UCSD-AML1 (cell line): ENCODE measurements around the gene ERGIC1.
A peak's percentile ranks its signal among the peaks of the same experiment; 100 is the strongest.

ENCODE experiments used
- DNase-seq: peaks from one replicate; lab custom pipeline; 2025; ENCODE audit not compliant: unreplicated experiment; lab: John Stamatoyannopoulos, UW

ERGIC1 gene

DNA sequence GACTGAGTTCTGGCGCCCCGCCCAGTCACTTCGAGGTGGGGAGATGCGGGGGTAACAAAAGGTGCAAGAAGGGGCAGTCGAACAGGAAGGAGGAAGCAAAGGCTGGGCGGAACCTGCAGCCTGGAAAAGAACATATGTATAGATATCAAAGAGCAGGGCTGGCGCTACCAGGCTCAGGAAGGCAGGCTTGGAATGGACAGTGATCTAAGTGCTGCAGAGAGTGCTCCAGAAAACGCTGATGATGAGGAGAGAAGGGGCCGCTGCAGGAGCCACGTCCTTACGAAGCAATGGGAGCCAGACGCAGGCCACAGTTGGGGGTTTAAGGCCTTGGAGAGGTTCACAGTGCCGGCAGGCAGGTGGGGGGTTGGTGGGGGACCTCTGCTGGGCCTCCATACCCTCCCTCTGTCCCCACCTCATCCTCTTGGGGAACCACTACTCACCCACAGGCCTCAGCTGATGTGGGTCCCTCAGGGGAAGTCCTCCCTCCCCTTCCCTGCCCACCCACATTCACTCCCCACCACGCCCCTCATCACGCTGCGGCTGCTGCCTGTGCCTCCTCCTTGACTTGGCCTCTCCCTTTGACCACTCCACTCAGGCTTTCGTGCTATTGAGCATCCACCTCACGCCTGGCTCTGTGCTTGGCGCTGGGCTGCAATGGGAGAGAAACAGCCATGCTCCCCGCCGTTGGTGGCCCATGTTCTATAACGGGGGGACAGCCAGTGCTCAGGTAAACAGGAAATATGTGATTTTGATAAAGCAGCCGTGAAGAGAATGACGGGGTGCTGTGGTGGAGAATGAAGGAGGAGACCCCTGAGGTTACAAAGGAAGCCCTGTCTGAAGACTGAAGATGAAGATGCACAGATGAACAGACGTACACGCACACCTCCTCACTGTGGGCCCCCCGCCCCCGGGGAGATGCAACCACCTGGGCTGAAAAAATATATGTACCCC, 84.6 kb downstream of the ERGIC1 start:
- no peak for DNase-seq

DNA sequence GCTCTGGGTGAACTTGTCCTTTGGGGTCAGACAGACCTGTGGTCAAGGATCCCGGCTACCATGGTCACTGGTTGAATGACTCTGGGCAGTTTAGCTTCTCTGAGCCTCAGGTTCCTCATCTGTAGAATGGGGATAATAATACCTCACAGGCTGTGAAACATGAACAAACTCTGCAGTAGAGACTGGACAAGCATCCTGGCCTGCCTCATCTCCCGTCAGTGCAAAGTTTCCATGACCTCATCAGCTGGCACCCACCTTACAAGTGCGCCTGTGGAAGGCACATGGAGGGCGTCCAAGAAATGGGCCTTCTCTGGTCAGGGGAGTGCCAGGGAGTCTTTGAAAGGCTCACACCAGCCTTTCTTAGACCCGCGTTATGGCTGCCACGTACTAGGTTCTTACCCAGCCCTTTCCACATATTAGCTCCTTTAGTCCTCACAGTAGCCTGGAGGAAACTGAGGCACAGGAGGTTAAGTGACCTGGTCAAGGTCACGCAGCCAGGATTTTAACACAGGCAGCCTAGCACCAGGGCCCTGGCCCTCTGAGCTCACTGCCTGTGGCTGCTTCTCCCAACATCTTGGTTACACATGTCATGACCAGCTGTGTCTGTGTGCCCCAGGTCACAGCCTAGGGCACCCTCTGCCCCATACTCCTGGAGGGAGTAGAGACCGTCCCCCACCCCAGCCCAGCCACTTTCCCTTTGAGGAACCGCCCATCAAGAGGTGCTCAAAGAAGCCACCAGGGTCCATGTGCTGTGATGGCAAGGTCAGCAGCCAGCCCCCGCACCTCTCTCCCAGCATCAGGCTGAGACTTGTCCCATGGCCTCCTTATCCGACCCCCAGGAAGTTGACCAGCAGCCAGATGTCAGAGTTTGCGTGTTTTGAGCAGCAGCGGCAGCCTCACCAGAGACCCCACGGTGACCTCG, 85.7 kb downstream of the ERGIC1 start:
- no peak for DNase-seq

DNA sequence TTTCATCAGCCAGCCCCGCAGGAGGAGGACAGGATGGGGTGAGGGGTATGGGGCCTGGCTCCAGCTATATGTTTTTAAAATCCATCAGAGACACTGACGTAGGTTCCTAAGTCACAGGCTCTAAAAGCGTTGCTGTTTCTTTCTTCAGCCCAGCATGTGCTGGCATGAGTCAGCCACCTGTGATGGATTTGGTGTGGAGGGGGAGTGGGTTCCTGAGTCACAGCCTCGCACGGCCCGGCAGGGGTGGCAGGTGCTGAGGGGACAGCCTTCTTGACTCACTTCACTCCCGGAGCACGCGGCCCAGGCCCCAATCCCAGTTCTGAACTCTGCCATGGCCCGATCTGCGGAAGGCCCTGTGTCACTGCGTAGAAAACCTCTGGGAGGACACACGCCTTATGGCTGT, 86.4 kb downstream of the ERGIC1 start:
- no peak for DNase-seq

DNA sequence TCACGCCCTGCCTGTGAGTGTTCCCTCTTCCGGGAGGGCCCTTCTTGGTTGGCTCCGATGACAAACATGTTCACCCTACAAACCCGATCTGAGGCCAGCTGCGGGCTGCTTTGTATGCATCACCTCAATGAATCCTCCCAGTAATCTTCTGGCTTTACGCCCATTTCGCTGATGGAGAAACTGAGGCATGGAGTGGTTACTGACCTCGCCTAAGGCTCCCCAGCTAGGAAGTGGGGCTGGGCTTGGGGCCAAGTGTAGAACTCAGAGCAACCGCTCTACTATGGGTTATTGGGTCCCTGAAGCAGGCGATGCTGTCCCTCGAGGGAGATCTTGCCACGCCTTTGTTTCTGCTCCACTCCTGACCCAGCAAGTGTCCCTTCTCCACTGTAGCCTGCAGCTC, 86.9 kb downstream of the ERGIC1 start:
- no peak for DNase-seq

DNA sequence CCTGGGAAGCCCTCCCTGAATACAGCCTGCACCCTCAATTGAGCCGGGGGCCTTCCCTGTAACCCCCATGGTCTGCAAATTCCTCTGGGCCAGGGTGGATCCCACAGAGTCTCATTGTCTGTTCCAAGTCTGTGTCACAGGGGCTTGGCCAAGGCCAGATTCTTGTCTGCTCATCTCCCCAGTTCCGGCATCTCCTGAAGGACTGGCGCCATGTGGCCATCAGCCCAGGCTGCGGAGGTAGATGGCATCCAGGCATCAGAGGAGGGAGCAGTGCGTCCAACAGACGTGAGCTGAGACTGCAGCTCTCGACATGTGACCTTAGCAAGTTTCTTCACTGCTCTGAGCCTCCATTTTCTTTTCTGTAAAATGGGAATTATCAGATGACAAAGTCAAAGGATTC, 87.9 kb downstream of the ERGIC1 start:
- DNase-seq = no peak

DNA sequence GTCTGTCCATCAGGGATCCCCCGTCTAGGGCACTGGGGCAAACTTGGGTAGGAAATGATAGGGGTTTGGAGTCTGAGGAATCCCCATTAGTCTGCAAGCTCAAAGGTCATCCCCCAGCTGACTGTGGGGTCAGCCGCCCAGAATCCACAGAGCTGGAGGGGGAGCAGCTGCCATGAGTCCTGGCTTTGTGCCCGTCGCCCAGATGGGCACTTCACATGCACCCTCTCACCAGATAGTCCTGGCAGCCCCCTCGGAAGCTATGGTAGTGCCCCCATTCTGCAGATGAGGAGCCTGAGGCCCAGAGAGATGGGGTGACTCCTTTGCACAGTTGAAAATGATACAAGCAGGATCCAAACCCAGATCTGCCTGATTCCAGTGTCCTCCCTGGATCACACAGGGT, 89.5 kb downstream of the ERGIC1 start:
- DNase-seq = no peak

DNA sequence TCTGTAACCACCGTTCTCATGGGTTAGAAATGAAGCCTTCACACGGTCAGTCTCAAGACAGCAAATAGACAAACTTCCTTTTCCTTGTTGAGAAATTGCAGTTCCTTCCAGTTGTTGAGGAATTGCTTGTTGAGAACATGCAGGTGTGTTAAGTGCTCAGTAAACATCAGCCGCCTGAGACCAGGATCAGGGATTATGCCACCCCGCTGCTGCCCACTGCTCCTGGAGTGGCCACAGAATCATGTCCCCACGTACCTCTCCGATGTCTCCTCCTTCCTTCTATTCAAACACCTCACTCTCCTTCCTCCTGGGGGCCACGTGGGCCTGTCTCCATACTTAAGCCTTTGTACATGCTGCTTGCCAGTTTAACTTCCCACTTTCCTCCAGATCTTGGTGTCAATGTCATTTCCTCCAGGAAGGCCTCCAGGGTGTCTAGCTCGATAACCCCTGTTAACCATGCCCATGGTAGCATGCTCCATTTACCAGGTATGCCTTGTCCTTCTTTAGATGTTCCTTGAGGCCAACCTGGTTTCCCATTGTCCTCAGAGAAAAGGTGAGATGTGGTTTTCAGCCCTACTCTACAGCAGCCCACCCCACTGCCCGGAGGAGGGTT, 91.4 kb downstream of the ERGIC1 start:
- no peak for DNase-seq

DNA sequence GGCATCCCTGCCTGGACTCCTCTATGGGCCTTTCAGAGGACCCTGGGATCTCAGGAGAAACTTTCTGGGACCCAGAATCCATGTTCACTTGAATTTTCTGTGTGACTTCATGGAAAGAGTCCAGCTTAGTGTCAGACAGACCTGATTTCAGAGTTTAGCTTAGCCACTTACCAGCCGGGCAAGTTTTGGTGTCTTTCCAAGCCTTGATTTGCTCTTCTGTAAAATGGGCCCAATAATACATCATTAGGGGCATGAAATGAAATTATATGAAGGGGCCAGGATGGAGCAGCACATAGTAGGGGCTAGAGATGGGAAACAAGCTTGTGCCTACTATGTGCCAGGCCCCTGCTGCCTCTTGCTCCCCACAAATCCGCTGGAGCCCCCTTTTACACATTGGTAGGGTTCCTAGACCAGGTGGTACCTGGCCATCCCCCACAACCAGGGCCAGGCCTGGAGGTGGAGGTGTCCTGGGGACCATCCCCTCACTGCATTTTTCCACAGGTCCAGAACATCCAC, 92.0 kb downstream of the ERGIC1 start:
- DNase-seq = no peak

DNA sequence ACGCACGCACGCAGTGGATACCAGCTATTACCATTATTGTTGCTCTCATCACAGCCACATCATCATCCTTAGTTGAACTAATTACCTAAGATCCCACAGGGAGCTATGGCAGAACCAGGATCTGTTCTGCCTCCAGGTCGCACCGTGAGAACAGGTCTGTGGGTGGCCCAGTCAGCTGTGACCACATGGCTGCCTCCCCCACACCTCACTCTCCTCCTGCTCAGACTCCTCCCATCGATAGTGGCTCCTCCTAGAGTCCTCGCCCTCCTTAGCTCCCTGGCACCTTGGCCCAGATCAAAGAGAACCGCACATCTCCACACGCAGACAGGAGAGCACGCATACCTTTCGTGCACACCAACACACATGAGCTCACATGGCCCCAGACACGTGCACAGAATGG, 92.7 kb downstream of the ERGIC1 start:
- no peak for DNase-seq

DNA sequence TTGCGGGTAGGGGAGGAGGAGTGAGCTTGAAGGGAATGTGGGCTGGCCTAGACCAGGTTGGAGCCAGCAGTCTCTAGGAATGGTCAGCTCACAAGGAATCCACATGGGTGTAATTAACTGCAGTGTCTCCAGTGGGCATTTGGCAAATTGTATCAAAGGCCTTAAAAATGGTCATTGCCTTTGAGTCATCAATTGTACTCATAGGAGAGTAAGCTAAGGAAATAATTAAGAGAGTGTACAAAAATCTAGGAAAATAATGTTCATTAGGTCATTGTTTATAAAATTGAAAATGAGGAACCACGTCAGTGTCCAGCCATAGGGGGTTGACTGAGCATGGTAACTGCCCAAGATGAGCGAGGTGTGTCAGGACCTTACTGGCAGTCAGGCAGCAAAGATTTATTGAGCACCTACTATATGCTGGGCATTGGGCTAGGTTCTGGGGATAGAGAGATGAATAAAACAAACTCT, 95.4 kb downstream of the ERGIC1 start:
- no peak for DNase-seq

DNA sequence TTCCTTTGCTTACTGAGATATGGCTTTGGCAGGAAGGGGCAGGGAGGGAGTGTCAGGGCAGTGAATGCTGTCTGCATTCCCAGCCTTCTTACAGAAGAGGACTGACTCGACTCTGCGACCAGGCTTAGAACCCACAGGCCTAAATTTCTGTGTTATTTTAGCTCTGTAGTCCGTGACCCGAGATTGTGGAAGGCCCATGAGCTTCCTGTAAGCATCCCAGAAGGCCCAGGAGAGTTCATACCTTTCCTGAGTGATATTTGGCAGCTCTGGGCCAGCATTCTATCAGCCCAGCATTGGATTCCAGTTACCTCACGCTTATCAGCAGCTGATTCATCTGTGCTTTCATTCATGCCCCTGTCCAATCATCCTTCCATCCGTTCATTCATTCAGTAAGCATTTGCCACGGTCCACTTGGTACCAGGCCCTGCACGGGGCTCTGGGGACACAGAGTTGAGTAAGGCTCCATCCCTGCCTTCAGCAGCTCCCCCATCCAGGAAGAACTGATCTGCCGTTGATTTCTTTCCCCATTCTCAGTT, 97.0 kb downstream of the ERGIC1 start:
- peak; percentile 32 for DNase-seq

DNA sequence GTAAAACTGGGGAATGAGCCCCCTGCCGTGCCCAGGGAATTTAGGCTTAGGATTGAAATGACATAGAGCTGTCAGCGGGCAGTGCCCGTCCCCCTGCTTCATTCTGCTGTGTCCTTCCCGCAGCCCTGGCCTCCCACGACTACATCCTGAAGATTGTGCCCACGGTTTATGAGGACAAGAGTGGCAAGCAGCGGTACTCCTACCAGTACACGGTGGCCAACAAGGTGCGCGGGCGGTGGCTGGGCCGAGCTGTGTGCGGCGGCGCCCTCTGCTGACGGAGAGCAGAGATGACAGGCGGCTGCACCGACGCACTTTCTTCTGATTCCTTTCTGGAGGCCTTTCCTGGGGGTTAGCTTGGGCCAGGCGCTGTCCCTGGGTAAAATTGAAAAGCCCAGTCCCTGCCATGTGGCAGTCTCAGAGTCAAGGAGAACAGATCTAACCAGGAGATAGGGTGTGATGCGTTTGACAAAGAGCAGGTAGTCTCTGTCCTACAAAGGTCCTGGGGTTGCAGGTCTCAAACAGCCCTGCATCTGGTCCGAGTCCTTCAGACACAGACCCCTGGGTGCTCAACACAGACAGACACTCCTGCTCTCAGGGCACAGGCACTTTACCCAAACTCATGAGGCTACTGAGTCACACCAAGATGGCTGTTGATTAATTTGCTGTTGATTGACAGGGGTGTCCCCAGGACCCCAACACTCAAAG, 98.4 kb downstream of the ERGIC1 start:
- DNase-seq = peak; percentile 69

DNA sequence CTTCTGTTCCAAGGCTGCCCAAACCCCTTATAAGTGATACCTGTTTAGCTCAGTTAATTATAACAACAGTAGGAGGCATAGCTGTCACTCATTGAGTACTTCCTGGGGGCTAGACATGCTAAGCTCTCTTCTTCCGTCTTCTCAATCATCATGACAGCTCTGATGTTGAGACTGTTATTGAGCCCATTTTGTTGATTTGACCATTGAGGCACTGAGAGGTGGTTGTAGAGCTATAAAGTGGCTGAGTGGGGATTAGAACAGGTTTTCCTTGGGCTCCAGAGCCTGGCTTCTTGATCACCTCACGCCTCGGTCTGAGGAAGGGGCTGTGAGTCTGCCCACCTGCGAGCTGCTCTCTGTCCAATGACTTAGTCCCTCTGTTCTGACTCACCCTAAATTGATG, 99.2 kb downstream of the ERGIC1 start:
- DNase-seq = no peak

DNA sequence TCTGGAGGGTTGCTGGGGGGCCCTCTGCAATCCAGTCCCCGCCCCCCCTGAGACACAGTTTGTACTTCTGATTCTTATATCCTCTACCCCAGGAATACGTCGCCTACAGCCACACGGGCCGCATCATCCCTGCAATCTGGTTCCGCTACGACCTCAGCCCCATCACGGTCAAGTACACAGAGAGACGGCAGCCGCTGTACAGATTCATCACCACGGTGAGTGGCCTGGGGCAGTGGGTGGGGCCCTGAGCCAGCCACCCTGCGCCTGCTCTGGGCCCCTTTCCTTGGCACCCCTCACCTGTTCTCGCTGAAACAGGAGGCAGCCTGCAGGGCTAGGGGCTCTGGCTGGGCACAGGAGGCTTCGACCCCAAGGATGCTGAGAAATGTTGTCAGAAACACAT, 101.0 kb downstream of the ERGIC1 start:
- no peak for DNase-seq

DNA sequence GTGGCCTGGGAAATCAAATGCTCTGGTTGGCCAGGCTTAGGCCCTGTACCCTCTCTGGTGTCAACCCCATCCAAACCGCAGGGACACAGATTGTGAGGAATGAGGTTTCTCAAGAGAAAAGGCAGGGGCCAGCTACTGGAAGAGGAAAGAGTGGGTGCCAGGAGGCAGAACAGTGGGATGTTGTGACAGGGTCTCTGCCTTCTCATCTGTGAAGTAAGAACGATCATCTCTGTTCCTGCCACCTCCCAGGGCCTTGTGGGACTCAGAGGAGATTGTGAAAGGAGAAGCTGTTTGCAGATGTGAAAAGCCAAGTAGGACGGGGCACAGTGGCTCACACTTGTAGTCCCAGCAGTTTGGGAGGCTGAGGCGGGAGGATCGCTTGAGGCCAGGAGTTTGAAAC, 102.3 kb downstream of the ERGIC1 start:
- no peak for DNase-seq

DNA sequence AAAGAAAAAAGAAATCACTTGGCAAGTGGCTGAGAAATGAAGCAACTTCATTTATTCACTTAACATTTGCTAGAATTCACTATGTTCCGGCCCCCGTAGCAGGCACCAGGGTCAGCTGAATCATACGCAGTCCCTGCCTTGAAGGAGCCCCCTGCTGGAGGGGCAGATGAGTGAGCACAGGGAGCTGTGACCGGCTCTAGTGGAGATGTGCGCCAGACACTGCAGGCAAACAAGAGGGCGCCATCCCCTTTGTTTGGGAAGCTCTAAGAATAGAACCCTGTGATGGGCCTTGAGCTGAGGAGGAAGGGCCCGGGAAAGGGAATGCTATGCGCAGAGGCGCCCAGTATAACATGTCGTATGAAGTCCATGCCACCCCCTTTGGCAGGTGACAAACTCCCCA, 105.0 kb downstream of the ERGIC1 start:
- DNase-seq = peak; percentile 63

DNA sequence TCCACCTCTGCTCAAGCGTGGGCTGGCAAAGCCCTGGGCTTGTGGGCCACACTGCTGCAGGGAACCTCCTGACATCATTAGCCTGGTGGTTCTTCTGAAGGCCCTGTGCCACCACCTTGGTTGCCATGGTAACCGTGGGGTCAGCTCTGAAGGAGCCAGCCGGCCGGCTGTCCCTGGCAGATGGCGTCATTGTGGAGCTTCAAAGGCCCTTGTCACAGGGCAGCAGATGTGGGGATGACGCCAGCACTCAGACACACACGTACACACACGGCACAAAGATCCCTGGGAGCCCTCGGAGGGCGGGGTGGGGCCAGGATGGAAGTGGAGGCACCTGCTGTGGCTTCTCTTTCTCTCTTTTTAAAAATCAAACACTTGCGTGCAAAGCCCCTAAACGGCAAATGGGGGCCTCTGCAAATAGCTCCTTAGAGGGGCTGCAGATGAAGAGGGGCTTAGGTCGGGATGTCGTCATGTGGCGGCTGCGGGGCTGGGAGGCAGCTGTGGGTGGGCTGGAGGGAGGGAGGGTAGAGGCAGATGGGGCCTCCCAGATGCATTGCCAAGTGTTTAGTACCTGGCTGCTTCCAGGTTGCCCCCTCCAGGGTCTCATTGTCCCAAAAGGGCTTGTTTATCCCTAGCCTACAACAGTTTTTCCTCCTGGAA, 105.7 kb downstream of the ERGIC1 start:
- DNase-seq = no peak

DNA sequence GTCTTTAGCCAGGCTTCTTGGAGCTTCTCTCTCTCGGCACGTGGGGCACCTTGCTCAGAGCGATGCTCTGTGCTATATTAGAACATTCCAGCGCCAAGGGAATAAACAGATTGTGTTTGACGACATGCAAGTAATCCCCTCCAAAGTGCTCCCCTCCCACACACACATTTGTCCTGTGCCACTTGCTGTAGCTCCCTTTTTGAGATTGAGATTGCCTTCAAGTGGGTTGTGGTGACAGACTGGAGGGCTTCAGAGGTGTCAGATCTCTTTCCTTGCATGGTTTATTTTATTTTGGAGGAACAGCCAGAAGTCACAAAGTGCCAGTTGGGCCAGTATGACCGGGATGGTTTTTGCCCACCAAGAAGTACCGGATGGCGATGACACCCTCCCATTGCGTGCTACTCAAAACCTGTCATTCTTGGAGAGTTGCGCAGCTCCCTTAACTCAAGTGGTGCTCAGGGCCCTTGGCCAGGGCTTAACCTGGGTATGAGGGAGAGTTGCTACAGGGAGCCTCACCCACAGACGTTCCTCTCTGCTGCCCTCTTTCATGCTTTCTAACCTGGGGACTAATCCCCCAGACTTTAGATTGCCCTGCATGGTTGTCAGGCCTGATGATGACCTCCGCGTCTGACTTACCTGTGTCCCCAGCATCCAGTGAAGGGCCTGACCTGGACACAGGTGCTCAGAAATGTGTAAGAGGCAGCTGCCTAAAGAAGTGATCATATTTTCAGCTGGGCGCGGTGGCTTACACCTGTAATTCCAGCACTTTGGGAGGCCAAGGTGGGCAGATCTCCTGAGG, 106.4 kb downstream of the ERGIC1 start:
- no peak for DNase-seq

DNA sequence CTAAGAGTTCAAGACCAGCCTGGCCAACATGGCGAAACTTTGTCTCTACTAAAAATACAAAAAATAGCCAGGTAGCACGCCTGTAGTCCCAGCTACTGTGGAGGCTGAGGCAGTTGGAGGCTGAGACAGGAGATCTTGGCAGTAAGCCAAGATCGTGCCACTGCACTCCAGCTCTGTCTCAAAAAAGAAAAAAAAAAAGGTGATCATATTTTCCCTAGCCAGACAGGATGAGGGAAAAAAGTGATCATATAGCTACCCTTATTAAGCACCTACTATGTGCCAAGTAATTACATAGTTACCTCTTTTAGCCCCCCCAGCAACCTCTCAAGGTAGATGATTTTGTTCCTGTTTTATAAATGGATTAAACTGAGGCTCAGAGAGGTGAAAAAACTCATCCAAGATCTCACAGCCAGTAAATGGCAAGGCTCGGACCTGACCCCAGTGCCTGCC, 107.0 kb downstream of the ERGIC1 start:
- DNase-seq = no peak
